H1 (cell line): Measurements from ENCODE around the gene PTPN9. TPM values are rescaled to one million over a fixed set of nuclear protein-coding genes. Genes with fewer than 3 reads are reported as not detected.

Experiments
- BACH1 ChIP-seq: IDR thresholded peaks from 2 replicates; pipeline ENCODE4 v1.6.1; 2012; ENCODE audit warnings: low read length, improper control_type of control experiment
- BRCA1 ChIP-seq: IDR thresholded peaks from 2 replicates; pipeline ENCODE4 v1.6.1; 2012; ENCODE audit warnings: low read depth, low read length, improper control_type of control experiment
- CBX5 ChIP-seq: fragments of 300-800, 300-1000 bp; sonication (generic); IDR thresholded peaks from 2 replicates; pipeline ENCODE4 v1.7.1; 2016; ENCODE audit warnings: antibody characterized with exemption, low read length, low read depth
- CHD7 ChIP-seq: fragments of 300-600 bp; sonication (generic); IDR thresholded peaks from 2 replicates; pipeline ENCODE4 v1.7.1; 2012; ENCODE audit warnings: low read length, moderate library complexity, mild to moderate bottlenecking, inconsistent platforms; ENCODE audit not compliant: insufficient replicate concordance
- E2F6 ChIP-seq: IDR thresholded peaks from 2 replicates; pipeline ENCODE4 v1.6.1; 2012; ENCODE audit warnings: inconsistent platforms
- EGR1 ChIP-seq: IDR thresholded peaks from 2 replicates; pipeline ENCODE4 v1.6.1; 2011; ENCODE audit warnings: low read depth, low read length, borderline replicate concordance
- EZH2 ChIP-seq: fragments of 200-600 bp; sonication (generic); IDR thresholded peaks from 2 replicates; pipeline ENCODE4 v1.7.1; 2012; ENCODE audit warnings: low read depth, mild to moderate bottlenecking, moderate library complexity, low read length, inconsistent platforms; ENCODE audit not compliant: severe bottlenecking
- RAD21 ChIP-seq, 2 experiments: IDR thresholded peaks in 1 of 2; conservative IDR thresholded peaks in 1 of 2; 2 replicates each; pipeline ENCODE4 v1.6.1; 2011; ENCODE audit warnings: low read depth in 2 of 2, low read length in 2 of 2, improper control_type of control experiment in 1 of 2, inconsistent platforms in 1 of 2, mild to moderate bottlenecking in 1 of 2, moderate library complexity in 1 of 2
- SIX5 ChIP-seq: IDR thresholded peaks from 2 replicates; pipeline ENCODE4 v1.6.1; 2011; ENCODE audit warnings: mild to moderate bottlenecking, low read depth, low read length
- SP4 ChIP-seq: IDR thresholded peaks from 2 replicates; pipeline ENCODE4 v1.6.1; 2012; ENCODE audit warnings: low read length, inconsistent platforms
- polyA plus RNA-seq, 7 experiments: library from polyadenylated mRNA; depleted of rRNA in 3 of 7; stranded (reverse) in 5 of 7; unstranded in 2 of 7; fragments of >200 nt in 5 of 7; fragments of 200-250 nt in 2 of 7; gene quantifications; 1 replicate in 5 of 7; 2 replicates in 1 of 7; 4 replicates in 1 of 7; pipeline versions ENCODE4 v1.2.1 to v1.2.3, GENCODE V29; 2011 to 2013; ENCODE audit warnings: missing spikeins in 2 of 7, mixed read lengths in 2 of 7
- total RNA-seq: library from RNA; stranded (reverse); fragmentation: NEBNext Ultra II Directional; extraction: Animal tissue kit (Norgen Biotek cat#: 25700); gene quantifications from 2 replicates; pipeline ENCODE4 v1.2.1, GENCODE V29; 2021

The PTPN9 gene
- total and polyA plus RNA-seq, 2 of the 8 experiments (the other 6 are each of a cell fraction or from before 2014, with no cell fraction given): 46.6 to 57.4 TPM

GRCh38 chr15:75551091-75551490 lies 28.0 kb downstream of the PTPN9 start (continued):
- no peak for TF ChIP-seq CHD7
- TF ChIP-seq E2F6: no peak
- TF ChIP-seq SIX5: no peak
- TF ChIP-seq EZH2: no peak
- TF ChIP-seq RAD21 (IDR thresholded peaks at IDR 0.05 in 1 of 2, conservative IDR thresholded peaks at IDR 0.05 in 1 of 2; ENCODE audit: low read depth in 2 of 2, low read length in 2 of 2): no peak
- TF ChIP-seq BACH1: no peak
- no peak for TF ChIP-seq CBX5
- TF ChIP-seq EGR1: no peak
- no peak for TF ChIP-seq BRCA1
- TF ChIP-seq SP4: no peak
- TF ChIP-seq, all 59 proteins: peak for 0
